CD4-positive, alpha-beta memory T cell (primary cell): ENCODE measurements around the gene UQCC5. TPM values are rescaled to one million over a fixed set of nuclear protein-coding genes. Genes with fewer than 3 reads are reported as not detected.

ENCODE experiments used
- CTCF ChIA-PET: fragments of 350-600 bp; sonication (Branson Sonifier 250); formaldehyde crosslinking; loops from one replicate; lab custom pipeline; 2021; ENCODE audit warnings: inconsistent platforms; ENCODE audit not compliant: partially characterized antibody; lab: Charles Lee
- POLR2A ChIA-PET: fragments of 350-600 bp; sonication (Branson Sonifier 250); formaldehyde crosslinking; loops from one replicate; lab custom pipeline; 2021; ENCODE audit not compliant: partially characterized antibody; lab: Charles Lee
- DNase-seq, 5 donors: peaks; one replicate each; pipeline versions ENCODE4 v3.0.0 to v3.0.0-alpha.2; 2020 to 2022; ENCODE audit warnings: mixed read lengths in 1 of 5
- H3K27ac ChIP-seq: one replicate; pipeline ENCODE4 v1.7.0; 2013; ENCODE audit warnings: low read depth, low read length
- H3K27me3 ChIP-seq: 2 replicates; pipeline ENCODE4 v1.7.0; 2013; ENCODE audit warnings: mild to moderate bottlenecking, low read length, moderate library complexity; ENCODE audit not compliant: insufficient read depth
- H3K36me3 ChIP-seq: 2 replicates; pipeline ENCODE4 v1.7.0; 2013; ENCODE audit warnings: mild to moderate bottlenecking, low read length, moderate library complexity; ENCODE audit not compliant: insufficient read depth
- H3K4me1 ChIP-seq: 2 replicates; pipeline ENCODE4 v1.7.0; 2013; ENCODE audit warnings: mild to moderate bottlenecking, low read length, moderate library complexity; ENCODE audit not compliant: insufficient read depth
- H3K4me3 ChIP-seq, 2 donors: one replicate each; pipeline ENCODE4 v1.7.0; 2013; ENCODE audit warnings: low read length in 2 of 2, mild to moderate bottlenecking in 1 of 2
- H3K9me3 ChIP-seq, 2 donors: one replicate each; pipeline ENCODE4 v1.7.0; 2013; ENCODE audit warnings: low read length in 2 of 2, control low read depth in 1 of 2; ENCODE audit not compliant: control insufficient read depth in 1 of 2
- H3K27ac Mint-ChIP-seq, 7 donors: one replicate each; pipeline ENCODE4 v1.8.0; 2020 to 2021; ENCODE audit warnings: mixed read lengths in 7 of 7, mild to moderate bottlenecking in 6 of 7, inconsistent platforms in 3 of 7, moderate library complexity in 3 of 7
- H3K27me3 Mint-ChIP-seq, 2 donors: one replicate each; pipeline ENCODE4 v1.8.0; 2020 to 2021; ENCODE audit warnings: mixed read lengths in 2 of 2
- H3K36me3 Mint-ChIP-seq, 2 donors: one replicate each; pipeline ENCODE4 v1.8.0; 2020 to 2021; ENCODE audit warnings: mixed read lengths in 2 of 2, inconsistent platforms in 1 of 2, mild to moderate bottlenecking in 1 of 2
- H3K4me1 Mint-ChIP-seq, 4 donors: one replicate each; pipeline ENCODE4 v1.8.0; 2020 to 2021; ENCODE audit warnings: mixed read lengths in 4 of 4, mild to moderate bottlenecking in 1 of 4
- H3K4me3 Mint-ChIP-seq, 8 donors: one replicate each; pipeline ENCODE4 v1.8.0; 2020 to 2021; ENCODE audit warnings: mixed read lengths in 8 of 8, mild to moderate bottlenecking in 7 of 8, moderate library complexity in 6 of 8, inconsistent platforms in 3 of 8
- H3K9me3 Mint-ChIP-seq, 8 donors: one replicate each; pipeline ENCODE4 v1.8.0; 2020 to 2021; ENCODE audit warnings: mixed read lengths in 8 of 8, mild to moderate bottlenecking in 5 of 8, inconsistent platforms in 3 of 8, moderate library complexity in 1 of 8
- intact Hi-C: fragments of 100-400 bp; cut with micrococcal nuclease; formaldehyde crosslinking; loops from one replicate; pipeline ENCODE4 v1.15.1; 2023
- polyA plus RNA-seq, 2 donors: library from polyadenylated mRNA; unstranded; fragments of 300-500 nt; fragmentation: Illumina TruSeq; gene quantifications; one replicate each; pipeline ENCODE4 v1.2.3, GENCODE V29; 2021
- total RNA-seq, 2 experiments: library from RNA; stranded (reverse); gene quantifications; one replicate each; pipeline ENCODE4 v1.2.3, GENCODE V29; 2021

UQCC5 gene
- total and polyA plus RNA-seq, 4 experiments from 2014 or later = 12.1 to 27.1 (median 19.8) TPM

GRCh38 chr3:52495777-52496602 is 40.4 kb upstream of the UQCC5 start:
- Mint-ChIP-seq H3K27ac (no peak overlapping the region), H3K4me1 (peaks cover 1 to 5% (median 3%) of the 10 kb centered on the region in 4 donors), H3K4me3 (no peak overlapping the region), H3K27me3 (no peaks in the 10 kb centered on the region), H3K9me3 (no peaks in the 10 kb centered on the region), H3K36me3 (peaks cover 7 to 20% of the 10 kb centered on the region in 2 donors)
- intact Hi-C loops = no loop called here
- no peaks in the 10 kb centered on the region for H3K9me3 ChIP-seq
- H3K36me3 ChIP-seq = peaks cover 13% of the 10 kb centered on the region
- H3K4me3 ChIP-seq = no peak overlapping the region
- H3K27me3 ChIP-seq = no peaks in the 10 kb centered on the region
- ChIA-PET POLR2A (no interaction called here), CTCF (no interaction called here)
- no peak for DNase-seq
- no peak overlapping the region for H3K27ac ChIP-seq
- H3K4me1 ChIP-seq = no peaks in the 10 kb centered on the region

GRCh38 chr3:52498137-52499054 is 38.0 kb upstream of the UQCC5 start:
- Histone ChIP-seq H3K27me3 (no peaks in the 10 kb centered on the region), H3K9me3 (no peaks in the 10 kb centered on the region), H3K4me1 (no peaks in the 10 kb centered on the region), H3K36me3 (no peaks in the 10 kb centered on the region), H3K27ac (no peak overlapping the region), H3K4me3 (no peak overlapping the region)
- DNase-seq = no peak
- intact Hi-C loops = no loop called here
- Mint-ChIP-seq H3K9me3 (no peaks in the 10 kb centered on the region), H3K36me3 (no peaks in the 10 kb centered on the region), H3K27ac (peak overlapping the region in 1 of 7 donors; percentile 42), H3K27me3 (no peaks in the 10 kb centered on the region), H3K4me1 (peaks cover 1 to 5% (median 3%) of the 10 kb centered on the region in 4 donors), H3K4me3 (no peak overlapping the region)
- CTCF ChIA-PET = no interaction called here
- POLR2A ChIA-PET = no interaction called here

GRCh38 chr3:52501046-52501445 is 35.4 kb upstream of the UQCC5 start:
- H3K4me3 ChIP-seq = no peak overlapping the region
- no peak overlapping the region for H3K27ac ChIP-seq
- no peaks in the 10 kb centered on the region for H3K36me3 ChIP-seq
- POLR2A ChIA-PET = no interaction called here
- no peak for DNase-seq
- intact Hi-C loops = no loop called here
- CTCF ChIA-PET = no interaction called here
- Mint-ChIP-seq H3K27me3 (no peaks in the 10 kb centered on the region), H3K27ac (no peak overlapping the region), H3K36me3 (no peaks in the 10 kb centered on the region), H3K4me1 (no peaks in the 10 kb centered on the region), H3K4me3 (no peak overlapping the region), H3K9me3 (no peaks in the 10 kb centered on the region)
- H3K4me1 ChIP-seq = no peaks in the 10 kb centered on the region
- H3K27me3 ChIP-seq = no peaks in the 10 kb centered on the region
- H3K9me3 ChIP-seq = no peaks in the 10 kb centered on the region

GRCh38 chr3:52502001-52502400 is 34.4 kb upstream of the UQCC5 start:
- no peak overlapping the region for H3K27ac ChIP-seq
- no peaks in the 10 kb centered on the region for H3K27me3 ChIP-seq
- Mint-ChIP-seq H3K27ac (no peak overlapping the region), H3K9me3 (no peaks in the 10 kb centered on the region), H3K36me3 (no peaks in the 10 kb centered on the region), H3K27me3 (no peaks in the 10 kb centered on the region), H3K4me1 (no peaks in the 10 kb centered on the region), H3K4me3 (peak overlapping the region in 1 of 8 donors; percentile 41)
- no peaks in the 10 kb centered on the region for H3K4me1 ChIP-seq
- H3K4me3 ChIP-seq = no peak overlapping the region
- no peaks in the 10 kb centered on the region for H3K36me3 ChIP-seq
- intact Hi-C loops = no loop called here
- no peak for DNase-seq
- H3K9me3 ChIP-seq = no peaks in the 10 kb centered on the region
- ChIA-PET CTCF (no interaction called here), POLR2A (no interaction called here)

- Mint-ChIP-seq H3K27me3 (no peaks in the 10 kb centered on the region), H3K4me1 (no peaks in the 10 kb centered on the region), H3K36me3 (no peaks in the 10 kb centered on the region), H3K4me3 (no peak overlapping the region), H3K27ac (no peak overlapping the region), H3K9me3 (no peaks in the 10 kb centered on the region)
- Histone ChIP-seq H3K36me3 (no peaks in the 10 kb centered on the region), H3K27me3 (no peaks in the 10 kb centered on the region), H3K9me3 (no peaks in the 10 kb centered on the region), H3K4me3 (no peak overlapping the region), H3K4me1 (no peaks in the 10 kb centered on the region), H3K27ac (no peak overlapping the region)
- intact Hi-C loops = no loop called here
- POLR2A ChIA-PET = no interaction called here
- no peak for DNase-seq
- CTCF ChIA-PET = no interaction called here
Observed at GRCh38 chr3:52502808-52503350, 33.5 kb upstream of the UQCC5 start.

- intact Hi-C loops = no loop called here
- Mint-ChIP-seq H3K4me1 (no peaks in the 10 kb centered on the region), H3K4me3 (no peak overlapping the region), H3K27me3 (no peaks in the 10 kb centered on the region), H3K9me3 (no peaks in the 10 kb centered on the region), H3K36me3 (no peaks in the 10 kb centered on the region), H3K27ac (no peak overlapping the region)
- no peak for DNase-seq
- H3K9me3 ChIP-seq = no peaks in the 10 kb centered on the region
- no peaks in the 10 kb centered on the region for H3K4me1 ChIP-seq
- H3K4me3 ChIP-seq = no peak overlapping the region
- H3K36me3 ChIP-seq = no peaks in the 10 kb centered on the region
- ChIA-PET CTCF (no interaction called here), POLR2A (no interaction called here)
- H3K27ac ChIP-seq = no peak overlapping the region
- H3K27me3 ChIP-seq = no peaks in the 10 kb centered on the region
Observed at GRCh38 chr3:52503788-52504424, 32.5 kb upstream of the UQCC5 start.

- Histone ChIP-seq H3K27ac (no peak overlapping the region), H3K4me3 (no peak overlapping the region), H3K36me3 (no peaks in the 10 kb centered on the region), H3K27me3 (no peaks in the 10 kb centered on the region), H3K4me1 (no peaks in the 10 kb centered on the region), H3K9me3 (no peaks in the 10 kb centered on the region)
- no peaks in the 10 kb centered on the region for H3K36me3 Mint-ChIP-seq
- H3K27me3 Mint-ChIP-seq = no peaks in the 10 kb centered on the region
- H3K9me3 Mint-ChIP-seq = no peaks in the 10 kb centered on the region
- no peak overlapping the region for H3K27ac Mint-ChIP-seq
- POLR2A ChIA-PET = no interaction called here
- no peaks in the 10 kb centered on the region for H3K4me1 Mint-ChIP-seq
- no peak for DNase-seq
- CTCF ChIA-PET = no interaction called here
- intact Hi-C loops = no loop called here
- no peak overlapping the region for H3K4me3 Mint-ChIP-seq
Observed at GRCh38 chr3:52504977-52505376, 31.4 kb upstream of the UQCC5 start.
